B cell (primary cell): ENCODE measurements around the gene RNF227. TPM values are rescaled to one million over a fixed set of nuclear protein-coding genes. Genes with fewer than 3 reads are reported as not detected.

Experiments used
- ATAC-seq: fragments of 200-7000 bp; cut with Tn5 transposase; one replicate; pipeline ENCODE4 v1.10.0; 2021; ENCODE audit warnings: low read depth, mild to moderate bottlenecking, moderate number of reproducible peaks, moderate library complexity
- CTCF ChIA-PET: fragments of 350-600 bp; sonication (Branson Sonifier 250); formaldehyde crosslinking; loops from one replicate; lab custom pipeline; 2021; ENCODE audit warnings: antibody characterized with exemption, inconsistent platforms; lab: Charles Lee
- POLR2A ChIA-PET: fragments of 350-600 bp; sonication (Branson Sonifier 250); formaldehyde crosslinking; loops from one replicate; lab custom pipeline; 2021; ENCODE audit warnings: antibody characterized with exemption; lab: Charles Lee
- DNase-seq: peaks from one replicate; pipeline ENCODE4 v3.0.0; 2013
- H2AFZ ChIP-seq: 2 replicates; pipeline ENCODE4 v1.6.1; 2012; ENCODE audit warnings: mild to moderate bottlenecking, low read depth, low read length; ENCODE audit not compliant: insufficient read depth, poor library complexity, severe bottlenecking
- H3K27ac ChIP-seq, 2 donors: 1 replicate in 1 of 2; 2 replicates in 1 of 2; pipeline ENCODE4 v1.5.1; 2012 to 2013; ENCODE audit warnings: low read length in 2 of 2, mild to moderate bottlenecking in 2 of 2, moderate library complexity in 1 of 2
- H3K27me3 ChIP-seq, 4 experiments: fragments of 200-600 bp in 1 of 4; sonication (generic) in 1 of 4; replicated peaks in 1 of 4; 1 replicate in 2 of 4; 2 replicates in 2 of 4; pipeline versions ENCODE4 v1.6.1 to v1.7.0; 2013 to 2016; ENCODE audit warnings: low read length in 3 of 4, mild to moderate bottlenecking in 2 of 4, mixed read lengths in 1 of 4, moderate library complexity in 1 of 4; ENCODE audit not compliant: insufficient read depth in 4 of 4, control insufficient read depth in 3 of 4; ENCODE audit errors: control extremely low read depth in 1 of 4
- H3K36me3 ChIP-seq, 2 experiments: replicated peaks in 1 of 2; 1 replicate in 1 of 2; 2 replicates in 1 of 2; pipeline versions ENCODE4 v1.6.1 to v1.7.1; 2013; ENCODE audit warnings: low read length in 1 of 2; ENCODE audit not compliant: insufficient read depth in 2 of 2, control insufficient read depth in 1 of 2; ENCODE audit errors: control extremely low read depth in 1 of 2, extremely low read depth in 1 of 2
- H3K4me1 ChIP-seq, 2 donors: fragments of 200-600 bp in 1 of 2; sonication (generic) in 1 of 2; 1 replicate in 1 of 2; 2 replicates in 1 of 2; pipeline versions ENCODE4 v1.5.1 to v1.6.1; 2013 to 2017; ENCODE audit warnings: low read length in 2 of 2; ENCODE audit not compliant: control insufficient read depth in 2 of 2, insufficient read depth in 2 of 2
- H3K4me2 ChIP-seq: replicated peaks from 2 replicates; pipeline ENCODE3; 2012; ENCODE audit warnings: mild to moderate bottlenecking, low read depth, low read length; ENCODE audit not compliant: poor library complexity, severe bottlenecking
- H3K4me3 ChIP-seq, 5 experiments: fragments of 200-600 bp in 1 of 5; sonication (generic) in 1 of 5; 1 replicate in 3 of 5; 2 replicates in 2 of 5; pipeline versions ENCODE4 v1.5.1 to v1.7.0; 2011 to 2016; ENCODE audit warnings: low read length in 4 of 5, mild to moderate bottlenecking in 4 of 5, low read depth in 2 of 5, control low read depth in 1 of 5, moderate library complexity in 1 of 5; ENCODE audit not compliant: insufficient read depth in 1 of 5; ENCODE audit errors: control extremely low read depth in 1 of 5, extremely low read depth in 1 of 5
- H3K79me2 ChIP-seq: fragments of 200-600 bp; sonication (generic); one replicate; pipeline ENCODE4 v1.6.0; 2016; ENCODE audit warnings: low read length; ENCODE audit not compliant: control insufficient read depth, insufficient read depth
- H3K9ac ChIP-seq: fragments of 200-600 bp; sonication (generic); 2 replicates; pipeline ENCODE4 v1.6.1; 2017; ENCODE audit warnings: mild to moderate bottlenecking, low read length, moderate library complexity
- H3K9me3 ChIP-seq, 3 donors: one replicate each; pipeline versions ENCODE4 v1.6.1 to v1.7.1; 2013; ENCODE audit warnings: low read length in 2 of 3; ENCODE audit not compliant: control insufficient read depth in 2 of 3, insufficient read depth in 1 of 3; ENCODE audit errors: control extremely low read depth in 1 of 3
- H4K20me1 ChIP-seq: 2 replicates; pipeline ENCODE4 v1.6.0; 2012; ENCODE audit warnings: mild to moderate bottlenecking, low read length; ENCODE audit not compliant: insufficient read depth, control insufficient read depth, poor library complexity, severe bottlenecking
- H3K27ac Mint-ChIP-seq: one replicate; pipeline ENCODE4 v1.8.0; 2021; ENCODE audit warnings: mixed read lengths
- H3K27me3 Mint-ChIP-seq: one replicate; pipeline ENCODE4 v1.8.0; 2021; ENCODE audit warnings: mixed read lengths
- H3K4me1 Mint-ChIP-seq: one replicate; pipeline ENCODE4 v1.8.0; 2021; ENCODE audit warnings: mixed read lengths
- H3K4me3 Mint-ChIP-seq: one replicate; pipeline ENCODE4 v1.8.0; 2021; ENCODE audit warnings: mixed read lengths
- H3K9me3 Mint-ChIP-seq: one replicate; pipeline ENCODE4 v1.8.0; 2022; ENCODE audit warnings: mixed read lengths; ENCODE audit not compliant: insufficient read depth
- EZH2 ChIP-seq: IDR thresholded peaks from 2 replicates; pipeline ENCODE4 v1.6.1; 2012; ENCODE audit warnings: borderline replicate concordance, low read depth, mild to moderate bottlenecking, moderate library complexity, low read length; ENCODE audit not compliant: insufficient read depth, poor library complexity, severe bottlenecking
- WGBS: methylation state at CpG from one replicate; pipeline ENCODE4 v1.1.5; 2013; ENCODE audit warnings: missing lambda C conversion rate; ENCODE audit not compliant: insufficient coverage; 5-methylcytosine and 5-hydroxymethylcytosine counted together
- intact Hi-C: fragments of 100-400 bp; cut with micrococcal nuclease; formaldehyde crosslinking; loops from one replicate; pipeline ENCODE4 v1.10.0; 2022
- polyA plus RNA-seq: library from polyadenylated mRNA; depleted of rRNA; stranded (reverse); fragments of >200 nt; gene quantifications from 2 replicates; pipeline ENCODE4 v1.2.3, GENCODE V29; 2012
- total RNA-seq, 2 donors: library from RNA; stranded (reverse); fragments of 120-200 nt in 1 of 2; gene quantifications; 1 replicate in 1 of 2; 2 replicates in 1 of 2; pipeline versions ENCODE4 v1.2.3 to v1.2.4, GENCODE V29; 2013 to 2022
- TF ChIP-seq, protein P1 (sequence below): fragments of 200-600 bp; IDR thresholded peaks from one replicate; pipeline ENCODE4 v1.8.0; 2022; ENCODE audit warnings: antibody characterized with exemption, mild to moderate bottlenecking

RNF227 gene
- total and polyA plus RNA-seq, 2 donors (not counting 1 experiment from before 2014, with no cell fraction given) = 3.8 to 11.8 TPM

DNA sequence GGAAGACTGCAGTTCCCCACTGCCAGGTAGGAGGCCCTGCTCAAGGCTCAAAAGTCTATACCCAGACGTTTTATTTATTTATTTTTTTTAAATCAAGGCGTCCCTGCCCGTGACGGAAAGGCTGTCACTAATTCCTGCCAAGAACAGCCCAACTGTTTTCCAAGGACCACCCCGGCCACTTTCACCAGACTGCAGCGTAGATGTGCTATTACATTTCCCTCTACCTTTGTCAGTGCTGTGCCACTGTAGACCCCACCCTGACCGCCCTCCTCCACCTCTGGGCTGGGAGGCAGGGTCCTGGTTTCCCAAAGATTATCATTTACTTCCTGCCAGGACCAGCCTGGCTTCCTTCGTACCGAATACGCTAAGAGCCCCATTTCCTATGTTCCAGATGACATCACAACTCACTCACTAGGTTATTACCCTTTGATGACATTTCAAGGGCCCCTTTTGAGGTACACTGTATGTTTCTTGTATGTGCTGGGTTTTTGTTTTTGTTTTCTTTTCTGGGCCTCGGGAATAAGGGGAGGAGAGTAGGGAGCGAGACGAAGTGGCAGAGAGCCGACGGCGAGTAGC, 6.3 kb upstream of the RNF227 start:
- Mint-ChIP-seq H3K27ac (peak overlapping the region; percentile 85), H3K27me3 (no peaks in the 10 kb centered on the region), H3K9me3 (no peaks in the 10 kb centered on the region), H3K4me3 (peak overlapping the region; percentile 83), H3K4me1 (peaks cover 11% of the 10 kb centered on the region)
- no peaks in the 10 kb centered on the region for H3K79me2 ChIP-seq
- H3K36me3 ChIP-seq = no peaks in the 10 kb centered on the region
- WGBS = 54% methylated on average over 14 of the region's 16 CpGs
- H3K4me3 ChIP-seq = peak overlapping the region; percentile 32 to 64 (median 53)
- no peak for TF ChIP-seq EZH2
- TF ChIP-seq, protein P1, sequence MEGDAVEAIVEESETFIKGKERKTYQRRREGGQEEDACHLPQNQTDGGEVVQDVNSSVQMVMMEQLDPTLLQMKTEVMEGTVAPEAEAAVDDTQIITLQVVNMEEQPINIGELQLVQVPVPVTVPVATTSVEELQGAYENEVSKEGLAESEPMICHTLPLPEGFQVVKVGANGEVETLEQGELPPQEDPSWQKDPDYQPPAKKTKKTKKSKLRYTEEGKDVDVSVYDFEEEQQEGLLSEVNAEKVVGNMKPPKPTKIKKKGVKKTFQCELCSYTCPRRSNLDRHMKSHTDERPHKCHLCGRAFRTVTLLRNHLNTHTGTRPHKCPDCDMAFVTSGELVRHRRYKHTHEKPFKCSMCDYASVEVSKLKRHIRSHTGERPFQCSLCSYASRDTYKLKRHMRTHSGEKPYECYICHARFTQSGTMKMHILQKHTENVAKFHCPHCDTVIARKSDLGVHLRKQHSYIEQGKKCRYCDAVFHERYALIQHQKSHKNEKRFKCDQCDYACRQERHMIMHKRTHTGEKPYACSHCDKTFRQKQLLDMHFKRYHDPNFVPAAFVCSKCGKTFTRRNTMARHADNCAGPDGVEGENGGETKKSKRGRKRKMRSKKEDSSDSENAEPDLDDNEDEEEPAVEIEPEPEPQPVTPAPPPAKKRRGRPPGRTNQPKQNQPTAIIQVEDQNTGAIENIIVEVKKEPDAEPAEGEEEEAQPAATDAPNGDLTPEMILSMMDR = no peak
- CTCF ChIA-PET = interaction anchor here (0.8 to 3.2 kb wide), 5 partner anchors 10 to 134 kb away, joined by 3 to 31 read pairs (median 4); partner anchors contain the start of genes CNTROB and TRAPPC1
- H3K4me2 ChIP-seq = peak overlapping the region; percentile 94
- DNase-seq (no peak), ATAC-seq (peak; percentile 3)
- H3K9me3 ChIP-seq = no peaks in the 10 kb centered on the region
- intact Hi-C loops = loop anchor here (1.0 kb wide), 1 partner anchor 10 kb away; the partner anchor contains the start of gene CNTROB
- H3K9ac ChIP-seq = peak overlapping the region; percentile 71
- H2AFZ ChIP-seq = peak overlapping the region; percentile 94
- H3K4me1 ChIP-seq = peaks cover 4 to 16% of the 10 kb centered on the region in 2 donors
- H3K27ac ChIP-seq = peak overlapping the region; percentile 25 to 42
- no peaks in the 10 kb centered on the region for H3K27me3 ChIP-seq
- H4K20me1 ChIP-seq = no peaks in the 10 kb centered on the region
- POLR2A ChIA-PET = interaction anchor here (1.0 kb wide), 1 partner anchor 10 kb away, joined by 3 read pairs; the partner anchor contains the start of genes CNTROB and TRAPPC1

DNA sequence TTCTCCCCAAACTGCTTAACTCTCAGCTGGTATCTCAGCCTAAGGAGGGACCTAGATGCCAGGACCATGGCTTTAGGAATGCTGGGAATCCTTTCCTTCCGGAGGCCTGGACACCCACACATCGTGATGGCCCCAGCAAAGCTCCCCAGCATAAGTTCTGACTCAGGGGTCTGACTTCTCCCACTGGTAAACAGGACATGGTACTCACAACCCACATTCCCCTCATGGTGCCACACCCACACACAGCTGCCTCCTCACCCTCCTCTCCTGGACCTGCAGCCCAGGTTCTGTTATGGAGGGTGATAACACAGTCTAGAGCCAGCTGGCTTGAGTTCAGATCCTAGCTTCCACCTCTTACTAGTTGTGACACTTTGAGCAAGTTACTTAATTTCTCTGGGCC, 719 bp upstream of the RNF227 start:
- no peaks in the 10 kb centered on the region for H3K9me3 Mint-ChIP-seq
- no peaks in the 10 kb centered on the region for H3K27me3 Mint-ChIP-seq
- no peak overlapping the region for H3K4me3 ChIP-seq
- H3K36me3 ChIP-seq = peaks cover 0 to 4% of the 10 kb centered on the region in 2 experiments
- no peak for DNase-seq
- ATAC-seq = no peak
- 87% methylated on average over 2 of the region's 2 CpGs for WGBS
- no peaks in the 10 kb centered on the region for H3K9me3 ChIP-seq
- TF ChIP-seq EZH2 = no peak
- TF ChIP-seq, protein P1 = no peak
- no peaks in the 10 kb centered on the region for H3K27me3 ChIP-seq
- H2AFZ ChIP-seq = peak overlapping the region; percentile 98
- H3K4me3 Mint-ChIP-seq = peak overlapping the region; percentile 93
- H3K4me2 ChIP-seq = peak overlapping the region; percentile 94
- intact Hi-C loops = loop anchor here (5.0 kb wide), 1 partner anchor 60 kb away; the partner anchor contains the start of genes CYB5D1, NAA38 and TMEM88
- no peak overlapping the region for H3K27ac ChIP-seq
- H3K79me2 ChIP-seq = no peaks in the 10 kb centered on the region
- no peaks in the 10 kb centered on the region for H4K20me1 ChIP-seq
- peaks cover 24% of the 10 kb centered on the region for H3K4me1 Mint-ChIP-seq
- peak overlapping the region; percentile 85 for H3K27ac Mint-ChIP-seq
- no peak overlapping the region for H3K9ac ChIP-seq
- peaks cover 16 to 20% of the 10 kb centered on the region in 2 donors for H3K4me1 ChIP-seq
- ChIA-PET POLR2A (interaction anchor here (0.5 to 2.0 kb wide), 5 partner anchors 12 to 73 kb away, joined by 4 to 21 read pairs (median 5); partner anchors contain the start of genes CNTROB and TRAPPC1), CTCF (interaction anchor here (0.6 to 16.7 kb wide), 10 partner anchors 15 to 292 kb away, joined by 3 to 284 read pairs (median 8); partner anchors contain the start of genes CNTROB, KCNAB3, TRAPPC1 and WRAP53)
